Measurements from ENCODE around the gene PKDCC. TPM values are rescaled to one million over a fixed set of nuclear protein-coding genes. Genes with fewer than 3 reads are reported as not detected.

Gene PKDCC
- total and polyA plus RNA-seq, 2 of the 8 experiments (the other 6 are each of a cell fraction or from before 2014, with no cell fraction given): 49.9 to 80.1 TPM

- FAIRE-seq: no peak
- Histone ChIP-seq H4K8ac (ENCODE audit: extremely low read depth, insufficient read depth, low read length) (no peak overlapping the region), H3K18ac (ENCODE audit: extremely low read depth, low read length) (no peak overlapping the region), H3K36me3 (ENCODE audit: control insufficient read depth in 2 of 4, insufficient read depth in 4 of 4, low read length in 3 of 4) (no peaks in the 10 kb centered on the region), H2BK120ac (replicated peaks; ENCODE audit: low read depth, low read length) (no peak overlapping the region), H3K4ac (replicated peaks; ENCODE audit: insufficient read length, low read depth, low read length) (no peak overlapping the region), H2BK20ac (ENCODE audit: low read length) (no peak overlapping the region), H3K23ac (ENCODE audit: insufficient read length) (no peak overlapping the region), H4K91ac (replicated peaks; ENCODE audit: insufficient read length, low read length) (no peak overlapping the region), H3K27me3 (replicated peaks in 1 of 4; ENCODE audit: control insufficient read depth in 3 of 4, extremely low read depth in 1 of 4, insufficient read depth in 3 of 4, low read length in 3 of 4) (no peaks in the 10 kb centered on the region), H3K4me3 (ENCODE audit: extremely low read depth in 1 of 4, insufficient read depth in 2 of 4, low read depth in 3 of 4, low read length in 4 of 4) (no peak overlapping the region), H2BK12ac (ENCODE audit: low read depth, low read length) (peak overlapping the region; percentile 11; the same call in 1 of the 2 replicates), H3K4me1 (replicated peaks in 1 of 4; ENCODE audit: control insufficient read depth in 3 of 4, insufficient read depth in 4 of 4, low read length in 3 of 4) (peaks cover 0 to 6% (median under 1%) of the 10 kb centered on the region in 4 experiments; a peak in 3 of 7 replicates), H2AK5ac (ENCODE audit: low read depth, low read length) (no peak overlapping the region), H3K79me1 (ENCODE audit: low read depth, low read length) (no peaks in the 10 kb centered on the region), H2BK15ac (ENCODE audit: low read length) (no peak overlapping the region), H4K5ac (ENCODE audit: insufficient read length, low read depth, low read length) (no peak overlapping the region), H3K9ac (replicated peaks in 1 of 4; ENCODE audit: extremely low read depth in 1 of 4, low read depth in 3 of 4, low read length in 3 of 4) (no peak overlapping the region), H3K79me2 (ENCODE audit: control insufficient read depth in 1 of 2, insufficient read depth in 2 of 2, low read length in 2 of 2) (no peaks in the 10 kb centered on the region), H2BK5ac (ENCODE audit: low read depth, low read length) (no peak overlapping the region), H3K4me2 (ENCODE audit: insufficient read depth in 1 of 2, low read depth in 2 of 2, low read length in 2 of 2) (no peak overlapping the region), H4K20me1 (replicated peaks in 1 of 2; ENCODE audit: control insufficient read depth in 1 of 2, insufficient read depth in 2 of 2, low read length in 2 of 2) (no peaks in the 10 kb centered on the region), H3K23me2 (ENCODE audit: low read depth, low read length) (no peaks in the 10 kb centered on the region; the same call in 1 of the 2 replicates), H3K9me3 (ENCODE audit: insufficient read depth in 2 of 2, low read depth in 1 of 2, low read length in 1 of 2) (no peaks in the 10 kb centered on the region), H3K56ac (replicated peaks; ENCODE audit: insufficient read length, low read depth, low read length) (no peak overlapping the region), H3K14ac (ENCODE audit: insufficient read length) (no peak overlapping the region), H2AFZ (ENCODE audit: low read length) (no peak overlapping the region), H3K27ac (ENCODE audit: low read depth, low read length) (no peak overlapping the region)
- TF ChIP-seq KDM5A (IDR thresholded peaks at IDR 0.05; ENCODE audit: low read length) (no peak), GTF2F1 (IDR thresholded peaks at IDR 0.05; ENCODE audit: borderline replicate concordance, low read depth, low read length) (no peak), NANOG (IDR thresholded peaks at IDR 0.05; ENCODE audit: insufficient read depth, low read depth, low read length, poor library complexity, severe bottlenecking) (no peak), FOSL1 (IDR thresholded peaks at IDR 0.05; ENCODE audit: insufficient read depth, low read depth, low read length) (no peak), CBX5 (IDR thresholded peaks at IDR 0.05; ENCODE audit: low read depth, low read length) (no peak), SIRT6 (IDR thresholded peaks at IDR 0.05; ENCODE audit: low read length) (no peak), MAFK (IDR thresholded peaks at IDR 0.05; ENCODE audit: low read depth, low read length) (no peak), CTBP2 (IDR thresholded peaks at IDR 0.05; ENCODE audit: borderline replicate concordance, insufficient read depth, insufficient read length, low read length) (no peak), POLR2A (IDR thresholded peaks at IDR 0.05; ENCODE audit: control extremely low read depth in 1 of 2, low read depth in 2 of 2, low read length in 2 of 2) (no peak), ZNF274 (IDR thresholded peaks at IDR 0.05; ENCODE audit: borderline replicate concordance, extremely low read depth, low read length) (no peak), JUND (IDR thresholded peaks at IDR 0.05; ENCODE audit: low read length) (no peak), CHD2 (IDR thresholded peaks at IDR 0.05; ENCODE audit: low read length) (no peak), TCF12 (IDR thresholded peaks at IDR 0.05; ENCODE audit: low read depth, low read length) (no peak), TAF7 (optimal IDR thresholded peaks at IDR 0.05; ENCODE audit: borderline replicate concordance, low read depth, low read length) (no peak), CEBPB (IDR thresholded peaks at IDR 0.05; ENCODE audit: low read depth, low read length) (no peak), SP2 (IDR thresholded peaks at IDR 0.05; ENCODE audit: low read length) (no peak)
- ChIA-PET POLR2A (ENCODE audit: partially characterized antibody) (no interaction called here), CTCF (ENCODE audit: partially characterized antibody) (interaction anchor here (0.6 to 25.9 kb wide), 20 partner anchors 7 to 243 kb away, joined by 3 to 890 read pairs (median 4); no protein-coding TSS in a partner anchor)
- WGBS, 2 experiments (ENCODE audit: extremely low coverage in 1 of 2, insufficient coverage in 1 of 2, insufficient read length in 1 of 2, insufficient replicate concordance in 2 of 2, low coverage in 1 of 2, low lambda C conversion rate in 2 of 2, missing lambda C conversion rate in 1 of 2): 95% methylated on average over 6 of the region's 6 CpGs; no CpG with 5 or more reads in 1 of the 2 experiments
- no peak for DNase-seq (ENCODE audit: low read depth in 1 of 2, low spot score in 2 of 2)
Observed at GRCh38 chr2:42084231-42084671, 36.4 kb downstream of the PKDCC start.
